ENCODE data around the gene ABCA7. TPM values are rescaled to one million over a fixed set of nuclear protein-coding genes. Genes with fewer than 3 reads are reported as not detected.

Gene ABCA7
- total RNA-seq, 2 donors from 2014 or later, result 6.0 to 7.0 TPM

DNA sequence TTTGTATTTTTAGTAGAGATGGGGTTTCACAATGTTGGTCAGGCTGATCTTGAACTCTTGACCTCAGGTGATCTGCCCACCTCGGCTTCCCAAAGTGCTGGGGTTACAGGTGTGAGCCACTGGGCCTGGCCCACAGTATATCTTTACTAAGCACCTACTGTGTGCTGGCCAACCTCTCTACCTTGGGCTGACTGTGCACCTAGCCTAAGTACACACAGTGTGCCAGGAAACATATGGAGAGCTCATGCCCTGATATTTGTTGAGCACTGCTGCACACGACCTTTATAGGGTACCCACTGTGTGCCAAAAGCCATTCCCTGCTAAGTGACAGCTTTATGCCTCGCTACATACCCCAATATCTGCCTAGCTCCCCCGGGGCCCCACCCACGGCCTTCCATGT is 20.8 kb downstream of the ABCA7 start:
- H3K36me3 ChIP-seq, result no peaks in the 10 kb centered on the region
- peaks cover 5 to 12% of the 10 kb centered on the region in 2 donors for H3K4me1 ChIP-seq (ENCODE audit: control insufficient read depth in 1 of 2, low read depth in 2 of 2)
- H3K4me3 ChIP-seq, result no peak overlapping the region
- TF ChIP-seq, protein P1, sequence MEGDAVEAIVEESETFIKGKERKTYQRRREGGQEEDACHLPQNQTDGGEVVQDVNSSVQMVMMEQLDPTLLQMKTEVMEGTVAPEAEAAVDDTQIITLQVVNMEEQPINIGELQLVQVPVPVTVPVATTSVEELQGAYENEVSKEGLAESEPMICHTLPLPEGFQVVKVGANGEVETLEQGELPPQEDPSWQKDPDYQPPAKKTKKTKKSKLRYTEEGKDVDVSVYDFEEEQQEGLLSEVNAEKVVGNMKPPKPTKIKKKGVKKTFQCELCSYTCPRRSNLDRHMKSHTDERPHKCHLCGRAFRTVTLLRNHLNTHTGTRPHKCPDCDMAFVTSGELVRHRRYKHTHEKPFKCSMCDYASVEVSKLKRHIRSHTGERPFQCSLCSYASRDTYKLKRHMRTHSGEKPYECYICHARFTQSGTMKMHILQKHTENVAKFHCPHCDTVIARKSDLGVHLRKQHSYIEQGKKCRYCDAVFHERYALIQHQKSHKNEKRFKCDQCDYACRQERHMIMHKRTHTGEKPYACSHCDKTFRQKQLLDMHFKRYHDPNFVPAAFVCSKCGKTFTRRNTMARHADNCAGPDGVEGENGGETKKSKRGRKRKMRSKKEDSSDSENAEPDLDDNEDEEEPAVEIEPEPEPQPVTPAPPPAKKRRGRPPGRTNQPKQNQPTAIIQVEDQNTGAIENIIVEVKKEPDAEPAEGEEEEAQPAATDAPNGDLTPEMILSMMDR (IDR thresholded peaks at IDR 0.05), result no peak
- H3K27me3 ChIP-seq (replicated peaks; ENCODE audit: insufficient read depth), result no peaks in the 10 kb centered on the region
- DNase-seq (ENCODE audit: low spot score) (no peak), ATAC-seq (ENCODE audit: insufficient number of reproducible peaks, low FRiP score, low read depth) (no peak)
- no peak overlapping the region for H3K27ac ChIP-seq
- peaks cover 30% of the 10 kb centered on the region for H3K9me3 ChIP-seq

DNA sequence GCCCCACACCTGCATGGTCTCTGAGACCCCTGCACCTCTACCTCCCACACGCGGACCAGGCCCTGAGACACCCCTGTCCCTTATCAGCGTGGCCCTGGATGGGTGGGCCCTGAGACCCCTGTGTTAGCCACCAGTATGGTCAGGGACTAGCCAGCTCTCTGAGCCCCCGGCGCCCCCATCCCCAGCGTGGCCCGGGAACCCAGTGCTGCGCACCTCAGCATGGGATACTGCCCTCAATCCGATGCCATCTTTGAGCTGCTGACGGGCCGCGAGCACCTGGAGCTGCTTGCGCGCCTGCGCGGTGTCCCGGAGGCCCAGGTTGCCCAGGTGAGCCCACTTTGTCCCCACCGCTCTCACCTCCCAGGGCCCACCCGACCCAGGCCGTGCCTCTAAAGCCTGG is 22.1 kb downstream of the ABCA7 start:
- Histone ChIP-seq H3K4me3 (no peak overlapping the region), H3K4me1 (ENCODE audit: control insufficient read depth in 1 of 2, low read depth in 2 of 2) (peaks cover 5 to 25% of the 10 kb centered on the region in 2 donors), H3K36me3 (no peaks in the 10 kb centered on the region), H3K27ac (no peak overlapping the region), H3K9me3 (peaks cover 17% of the 10 kb centered on the region), H3K27me3 (replicated peaks; ENCODE audit: insufficient read depth) (no peaks in the 10 kb centered on the region)
- DNase-seq (ENCODE audit: low spot score) (no peak), ATAC-seq (ENCODE audit: insufficient number of reproducible peaks, low FRiP score, low read depth) (no peak)
- TF ChIP-seq, protein P1 (IDR thresholded peaks at IDR 0.05), result no peak

DNA sequence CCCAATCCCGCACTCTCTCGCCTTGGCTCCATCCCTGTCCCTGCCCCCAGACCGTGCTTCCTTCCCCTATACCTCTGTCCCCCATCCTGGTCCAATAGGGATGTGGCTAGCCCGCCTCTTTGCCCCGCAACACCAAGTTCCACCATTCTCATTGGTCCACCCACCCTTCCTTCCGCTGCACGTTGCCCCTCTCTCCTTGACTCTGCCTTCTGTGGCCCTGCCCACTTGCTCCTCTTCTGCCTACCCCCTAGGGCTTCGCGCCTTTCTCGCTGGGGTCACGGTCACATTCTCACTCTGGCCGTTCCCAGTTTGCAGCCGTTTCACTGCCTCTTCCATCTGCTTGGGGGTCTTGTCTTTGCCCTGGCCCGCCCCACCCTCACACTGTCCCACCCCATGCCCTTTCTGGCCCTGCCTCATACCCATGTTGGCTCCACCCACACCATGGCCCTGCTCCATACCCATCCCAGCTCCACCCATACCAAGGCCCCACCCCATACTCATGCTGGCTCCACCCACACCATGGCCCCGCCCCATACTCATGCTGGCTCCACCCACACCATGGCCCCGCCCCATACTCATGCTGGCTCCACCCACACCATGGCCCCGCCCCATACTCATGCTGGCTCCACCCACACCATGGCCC is 22.6 kb downstream of the ABCA7 start:
- Histone ChIP-seq H3K9me3 (peaks cover 12% of the 10 kb centered on the region), H3K27ac (no peak overlapping the region), H3K4me3 (no peak overlapping the region), H3K36me3 (no peaks in the 10 kb centered on the region), H3K27me3 (replicated peaks; ENCODE audit: insufficient read depth) (no peaks in the 10 kb centered on the region), H3K4me1 (ENCODE audit: control insufficient read depth in 1 of 2, low read depth in 2 of 2) (peaks cover 8 to 30% of the 10 kb centered on the region in 2 donors)
- TF ChIP-seq, protein P1 (IDR thresholded peaks at IDR 0.05), result no peak
- DNase-seq (ENCODE audit: low spot score) (no peak), ATAC-seq (ENCODE audit: insufficient number of reproducible peaks, low FRiP score, low read depth) (no peak)

DNA sequence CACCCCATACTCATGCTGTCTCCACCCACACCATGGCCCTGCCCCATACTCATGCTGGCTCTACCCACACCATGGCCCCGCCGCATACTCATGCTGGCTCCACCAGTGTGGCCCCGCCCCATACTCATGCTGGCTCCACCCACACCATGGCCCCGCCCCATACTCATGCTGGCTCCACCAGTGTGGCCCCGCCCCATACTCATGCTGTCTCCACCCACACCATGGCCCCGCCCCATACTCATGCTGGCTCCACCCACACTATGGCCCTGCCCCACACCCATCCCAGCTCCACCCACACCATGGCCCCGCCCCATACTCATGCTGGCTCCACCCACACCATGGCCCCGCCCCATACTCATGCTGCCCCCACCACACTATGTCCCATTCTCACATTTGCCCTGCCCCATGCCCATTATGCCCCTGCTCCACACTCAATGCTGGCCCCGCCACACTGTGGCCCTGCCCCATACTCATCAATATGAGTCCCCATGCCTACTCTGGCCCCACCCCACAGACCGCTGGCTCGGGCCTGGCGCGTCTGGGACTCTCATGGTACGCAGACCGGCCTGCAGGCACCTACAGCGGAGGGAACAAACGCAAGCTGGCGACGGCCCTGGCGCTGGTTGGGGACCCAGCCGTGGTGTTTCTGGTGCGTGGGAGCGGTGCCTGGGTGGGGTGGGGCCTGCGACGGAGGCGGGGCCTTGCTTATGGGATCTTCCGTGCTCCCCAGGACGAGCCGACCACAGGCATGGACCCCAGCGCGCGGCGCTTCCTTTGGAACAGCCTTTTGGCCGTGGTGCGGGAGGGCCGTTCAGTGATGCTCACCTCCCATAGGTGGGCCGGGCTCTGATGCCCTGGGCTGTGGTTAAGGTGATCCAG is 23.4 kb downstream of the ABCA7 start:
- peaks cover 8 to 34% of the 10 kb centered on the region in 2 donors for H3K4me1 ChIP-seq (ENCODE audit: control insufficient read depth in 1 of 2, low read depth in 2 of 2)
- no peaks in the 10 kb centered on the region for H3K36me3 ChIP-seq
- TF ChIP-seq, protein P1 (IDR thresholded peaks at IDR 0.05), result no peak
- peaks cover 6% of the 10 kb centered on the region for H3K9me3 ChIP-seq
- DNase-seq (ENCODE audit: low spot score) (no peak), ATAC-seq (ENCODE audit: insufficient number of reproducible peaks, low FRiP score, low read depth) (no peak)
- no peak overlapping the region for H3K4me3 ChIP-seq
- no peak overlapping the region for H3K27ac ChIP-seq
- H3K27me3 ChIP-seq (replicated peaks; ENCODE audit: insufficient read depth), result no peaks in the 10 kb centered on the region

DNA sequence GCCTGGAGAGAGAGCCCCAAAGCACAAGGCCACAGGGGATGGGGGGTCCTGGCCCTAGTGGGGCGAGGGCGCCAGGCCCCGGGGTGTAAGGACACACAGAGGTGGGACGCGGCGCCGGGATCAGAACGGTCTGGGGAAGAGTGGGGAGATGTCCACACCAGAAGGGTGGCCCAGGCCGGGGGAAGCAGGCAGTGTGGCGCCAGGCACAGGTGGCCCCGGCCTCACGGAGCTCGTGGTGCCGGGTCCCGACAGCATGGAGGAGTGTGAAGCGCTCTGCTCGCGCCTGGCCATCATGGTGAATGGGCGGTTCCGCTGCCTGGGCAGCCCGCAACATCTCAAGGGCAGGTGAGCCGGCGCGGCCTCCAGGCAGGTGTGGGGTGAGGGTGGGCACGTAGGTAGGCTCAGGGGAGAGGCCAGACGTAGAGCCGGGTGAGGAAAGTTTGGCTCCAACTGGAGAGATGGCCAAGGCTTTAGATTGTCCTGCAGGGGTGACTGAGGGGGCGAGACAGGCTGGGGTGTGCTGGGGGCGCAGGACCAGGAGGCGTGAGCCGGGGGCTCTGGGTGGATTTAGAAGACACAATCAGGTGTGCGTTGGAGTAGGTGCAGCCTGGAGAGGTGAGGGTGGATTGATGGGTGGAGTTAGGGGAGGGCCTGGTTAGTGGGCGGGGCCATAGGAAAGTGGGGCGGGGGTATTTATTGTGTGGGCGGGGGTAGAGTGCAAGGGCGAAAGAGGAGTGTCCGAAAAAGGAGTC is 24.2 kb downstream of the ABCA7 start:
- no peaks in the 10 kb centered on the region for H3K27me3 ChIP-seq (replicated peaks; ENCODE audit: insufficient read depth)
- no peak overlapping the region for H3K4me3 ChIP-seq
- H3K4me1 ChIP-seq (ENCODE audit: control insufficient read depth in 1 of 2, low read depth in 2 of 2), result peaks cover 8 to 40% of the 10 kb centered on the region in 2 donors
- H3K27ac ChIP-seq, result no peak overlapping the region
- TF ChIP-seq, protein P1 (IDR thresholded peaks at IDR 0.05), result no peak
- no peaks in the 10 kb centered on the region for H3K9me3 ChIP-seq
- ATAC-seq (ENCODE audit: insufficient number of reproducible peaks, low FRiP score, low read depth) (no peak), DNase-seq (ENCODE audit: low spot score) (no peak)
- no peaks in the 10 kb centered on the region for H3K36me3 ChIP-seq
